NT2/D1 (cell line): ENCODE results near the gene NSUN2.
"Not testable (repeated sequence)": the region's sequence is repeated elsewhere in the genome, so short reads cannot be mapped to it uniquely, and the experiment has no call there.

Source experiments
- SUZ12 ChIP-seq: IDR thresholded peaks from 2 replicates; pipeline ENCODE4 v1.6.1; 2011; ENCODE audit not compliant: insufficient read length, insufficient read depth; ENCODE audit errors: extremely low read depth
- YY1 ChIP-seq: IDR thresholded peaks from 2 replicates; pipeline ENCODE4 v1.6.1; 2011; ENCODE audit not compliant: insufficient read length, insufficient read depth
- ZNF274 ChIP-seq: IDR thresholded peaks from 2 replicates; pipeline ENCODE4 v1.6.1; 2011; ENCODE audit warnings: mild to moderate bottlenecking, low read depth, low read length

- TF ChIP-seq YY1, ZNF274, SUZ12: not testable (repeated sequence)
Observed at GRCh38 chr5:6645571-6646362, 12.9 kb upstream of the NSUN2 start.
